ENCODE data around the gene TNS1. TPM values are rescaled to one million over a fixed set of nuclear protein-coding genes. Genes with fewer than 3 reads are reported as not detected.

TNS1 gene
- total and polyA plus RNA-seq, 7 experiments from 2014 or later, result 0.50 to 5.0 (median 0.81) TPM; not detected in 2

- Histone ChIP-seq H3K9me3 (ENCODE audit: control insufficient read depth in 2 of 3, low read length in 3 of 3) (no peaks in the 10 kb centered on the region), H3K27ac (ENCODE audit: low read depth, low read length) (no peak overlapping the region), H3K4me3 (ENCODE audit: low read length) (no peak overlapping the region), H3K27me3 (ENCODE audit: control insufficient read depth in 2 of 2, insufficient read depth in 2 of 2, low read length in 2 of 2) (no peaks in the 10 kb centered on the region), H3K36me3 (ENCODE audit: control insufficient read depth in 2 of 3, insufficient read depth in 3 of 3, low read length in 3 of 3) (no peaks in the 10 kb centered on the region), H3K4me1 (ENCODE audit: control insufficient read depth in 2 of 2, insufficient read depth in 2 of 2, low read length in 2 of 2) (no peaks in the 10 kb centered on the region)
- no peak overlapping the region for H3K4me3 Mint-ChIP-seq
- no peak overlapping the region for H3K27ac Mint-ChIP-seq
- H3K4me1 Mint-ChIP-seq, result peaks cover 0 to 16% (median 6%) of the 10 kb centered on the region in 7 donors
- ChIA-PET CTCF (no interaction called here), POLR2A (no interaction called here)
- no peaks in the 10 kb centered on the region for H3K9me3 Mint-ChIP-seq
- intact Hi-C loops (cut with micrococcal nuclease), result no loop called here
- no peak for ATAC-seq
- H3K36me3 Mint-ChIP-seq, result no peaks in the 10 kb centered on the region
- H3K27me3 Mint-ChIP-seq, result peaks cover 6 to 18% (median 12%) of the 10 kb centered on the region in 5 donors
- DNase-seq, result no peak
Observed at GRCh38 chr2:217947383-217948350, 55.1 kb downstream of the TNS1 start.

GRCh38 chr2:217946051-217946450 lies 56.7 kb downstream of the TNS1 start:
- Histone ChIP-seq H3K4me1 (ENCODE audit: control insufficient read depth in 2 of 2, insufficient read depth in 2 of 2, low read length in 2 of 2) (no peaks in the 10 kb centered on the region), H3K9me3 (ENCODE audit: control insufficient read depth in 2 of 3, low read length in 3 of 3) (no peaks in the 10 kb centered on the region), H3K27ac (ENCODE audit: low read depth, low read length) (no peak overlapping the region), H3K27me3 (ENCODE audit: control insufficient read depth in 2 of 2, insufficient read depth in 2 of 2, low read length in 2 of 2) (no peaks in the 10 kb centered on the region), H3K4me3 (ENCODE audit: low read length) (no peak overlapping the region), H3K36me3 (ENCODE audit: control insufficient read depth in 2 of 3, insufficient read depth in 3 of 3, low read length in 3 of 3) (no peaks in the 10 kb centered on the region)
- no peak overlapping the region for H3K27ac Mint-ChIP-seq
- POLR2A ChIA-PET, result no interaction called here
- H3K4me1 Mint-ChIP-seq, result peaks cover 0 to 19% (median 6%) of the 10 kb centered on the region in 7 donors
- DNase-seq (no peak), ATAC-seq (no peak)
- H3K36me3 Mint-ChIP-seq, result no peaks in the 10 kb centered on the region
- CTCF ChIA-PET, result no interaction called here
- H3K4me3 Mint-ChIP-seq, result no peak overlapping the region
- intact Hi-C loops (cut with micrococcal nuclease), result no loop called here
- no peaks in the 10 kb centered on the region for H3K9me3 Mint-ChIP-seq
- H3K27me3 Mint-ChIP-seq, result peaks cover 14 to 27% (median 20%) of the 10 kb centered on the region in 5 donors

GRCh38 chr2:217945530-217945929 lies 57.3 kb downstream of the TNS1 start:
- Mint-ChIP-seq H3K4me1 (peaks cover 0 to 16% (median 6%) of the 10 kb centered on the region in 7 donors), H3K27me3 (peaks cover 14 to 30% (median 24%) of the 10 kb centered on the region in 5 donors), H3K36me3 (no peaks in the 10 kb centered on the region), H3K9me3 (no peaks in the 10 kb centered on the region), H3K4me3 (no peak overlapping the region), H3K27ac (no peak overlapping the region)
- Histone ChIP-seq H3K36me3 (ENCODE audit: control insufficient read depth in 2 of 3, insufficient read depth in 3 of 3, low read length in 3 of 3) (no peaks in the 10 kb centered on the region), H3K9me3 (ENCODE audit: control insufficient read depth in 2 of 3, low read length in 3 of 3) (no peaks in the 10 kb centered on the region), H3K27me3 (ENCODE audit: control insufficient read depth in 2 of 2, insufficient read depth in 2 of 2, low read length in 2 of 2) (no peaks in the 10 kb centered on the region), H3K4me3 (ENCODE audit: low read length) (no peak overlapping the region), H3K4me1 (ENCODE audit: control insufficient read depth in 2 of 2, insufficient read depth in 2 of 2, low read length in 2 of 2) (no peaks in the 10 kb centered on the region), H3K27ac (ENCODE audit: low read depth, low read length) (no peak overlapping the region)
- CTCF ChIA-PET, result no interaction called here
- no peak for ATAC-seq
- intact Hi-C loops (cut with micrococcal nuclease), result no loop called here
- POLR2A ChIA-PET, result no interaction called here
- no peak for DNase-seq

- peaks cover 0 to 16% (median 6%) of the 10 kb centered on the region in 7 donors for H3K4me1 Mint-ChIP-seq
- no peak overlapping the region for H3K4me3 ChIP-seq (ENCODE audit: low read length)
- ATAC-seq (no peak), DNase-seq (no peak)
- no peaks in the 10 kb centered on the region for H3K4me1 ChIP-seq (ENCODE audit: control insufficient read depth in 2 of 2, insufficient read depth in 2 of 2, low read length in 2 of 2)
- H3K27ac Mint-ChIP-seq, result no peak overlapping the region
- no peak overlapping the region for H3K4me3 Mint-ChIP-seq
- no peaks in the 10 kb centered on the region for H3K9me3 Mint-ChIP-seq
- H3K36me3 Mint-ChIP-seq, result no peaks in the 10 kb centered on the region
- no peaks in the 10 kb centered on the region for H3K36me3 ChIP-seq (ENCODE audit: control insufficient read depth in 2 of 3, insufficient read depth in 3 of 3, low read length in 3 of 3)
- ChIA-PET CTCF (no interaction called here), POLR2A (no interaction called here)
- no peaks in the 10 kb centered on the region for H3K27me3 ChIP-seq (ENCODE audit: control insufficient read depth in 2 of 2, insufficient read depth in 2 of 2, low read length in 2 of 2)
- intact Hi-C loops (cut with micrococcal nuclease), result no loop called here
- H3K27me3 Mint-ChIP-seq, result peaks cover 14 to 35% (median 24%) of the 10 kb centered on the region in 5 donors
- H3K27ac ChIP-seq (ENCODE audit: low read depth, low read length), result no peak overlapping the region
- H3K9me3 ChIP-seq (ENCODE audit: control insufficient read depth in 2 of 3, low read length in 3 of 3), result no peaks in the 10 kb centered on the region
Observed at GRCh38 chr2:217944923-217945322, 57.9 kb downstream of the TNS1 start.

- H3K4me3 Mint-ChIP-seq, result no peak overlapping the region
- no peaks in the 10 kb centered on the region for H3K36me3 Mint-ChIP-seq
- ChIA-PET POLR2A (no interaction called here), CTCF (no interaction called here)
- no peaks in the 10 kb centered on the region for H3K27me3 ChIP-seq (ENCODE audit: control insufficient read depth in 2 of 2, insufficient read depth in 2 of 2, low read length in 2 of 2)
- H3K4me1 Mint-ChIP-seq, result peaks cover 0 to 16% (median 6%) of the 10 kb centered on the region in 7 donors
- no peaks in the 10 kb centered on the region for H3K4me1 ChIP-seq (ENCODE audit: control insufficient read depth in 2 of 2, insufficient read depth in 2 of 2, low read length in 2 of 2)
- H3K9me3 Mint-ChIP-seq, result no peaks in the 10 kb centered on the region
- no peak overlapping the region for H3K27ac Mint-ChIP-seq
- H3K36me3 ChIP-seq (ENCODE audit: control insufficient read depth in 2 of 3, insufficient read depth in 3 of 3, low read length in 3 of 3), result no peaks in the 10 kb centered on the region
- ATAC-seq (no peak), DNase-seq (no peak)
- no peaks in the 10 kb centered on the region for H3K9me3 ChIP-seq (ENCODE audit: control insufficient read depth in 2 of 3, low read length in 3 of 3)
- H3K27ac ChIP-seq (ENCODE audit: low read depth, low read length), result no peak overlapping the region
- no peak overlapping the region for H3K4me3 ChIP-seq (ENCODE audit: low read length)
- intact Hi-C loops (cut with micrococcal nuclease), result no loop called here
- H3K27me3 Mint-ChIP-seq, result peaks cover 14 to 35% (median 24%) of the 10 kb centered on the region in 5 donors
Observed at GRCh38 chr2:217944366-217944765, 58.4 kb downstream of the TNS1 start.

- Mint-ChIP-seq H3K4me3 (peak overlapping the region in 1 of 10 donors; percentile 43), H3K27me3 (peaks cover 14 to 35% (median 24%) of the 10 kb centered on the region in 5 donors), H3K9me3 (no peaks in the 10 kb centered on the region), H3K4me1 (peaks cover 0 to 16% (median 6%) of the 10 kb centered on the region in 7 donors), H3K27ac (peak overlapping the region in 1 of 9 donors; percentile 47), H3K36me3 (no peaks in the 10 kb centered on the region)
- ATAC-seq (peak; percentile 57), DNase-seq (no peak)
- Histone ChIP-seq H3K4me1 (ENCODE audit: control insufficient read depth in 2 of 2, insufficient read depth in 2 of 2, low read length in 2 of 2) (no peaks in the 10 kb centered on the region), H3K36me3 (ENCODE audit: control insufficient read depth in 2 of 3, insufficient read depth in 3 of 3, low read length in 3 of 3) (no peaks in the 10 kb centered on the region), H3K9me3 (ENCODE audit: control insufficient read depth in 2 of 3, low read length in 3 of 3) (no peaks in the 10 kb centered on the region), H3K27ac (ENCODE audit: low read depth, low read length) (no peak overlapping the region), H3K4me3 (ENCODE audit: low read length) (no peak overlapping the region), H3K27me3 (ENCODE audit: control insufficient read depth in 2 of 2, insufficient read depth in 2 of 2, low read length in 2 of 2) (no peaks in the 10 kb centered on the region)
- ChIA-PET CTCF (no interaction called here), POLR2A (no interaction called here)
- intact Hi-C loops (cut with micrococcal nuclease), result no loop called here
Observed at GRCh38 chr2:217943446-217944321, 59.1 kb downstream of the TNS1 start.
